AML-193 (cell line): ENCODE results near the gene SFXN5.

Experiments used
- DNase-seq, 2 experiments: peaks; one replicate each; lab custom pipeline; 2025; lab: John Stamatoyannopoulos, UW

SFXN5 gene

GRCh38 chr2:72898585-72898906, 173.0 kb downstream of the SFXN5 start:
- no peak for DNase-seq

- no peak for DNase-seq
Observed at GRCh38 chr2:72897785-72898584, 173.5 kb downstream of the SFXN5 start.

GRCh38 chr2:72896446-72896845, 175.1 kb downstream of the SFXN5 start:
- DNase-seq, result no peak

GRCh38 chr2:72895759-72896281, 175.7 kb downstream of the SFXN5 start:
- no peak for DNase-seq

- no peak for DNase-seq
Observed at GRCh38 chr2:72895154-72895553, 176.4 kb downstream of the SFXN5 start.

GRCh38 chr2:72894514-72894913, 177.0 kb downstream of the SFXN5 start:
- no peak for DNase-seq

- DNase-seq, result peak in 1 of 2 experiments; percentile 36
Observed at GRCh38 chr2:72893594-72894319, 177.8 kb downstream of the SFXN5 start.

GRCh38 chr2:72892506-72893173, 178.9 kb downstream of the SFXN5 start:
- peak; percentile 64 to 68 for DNase-seq
